ENCODE data around the gene CALB2.

CALB2 gene

DNA sequence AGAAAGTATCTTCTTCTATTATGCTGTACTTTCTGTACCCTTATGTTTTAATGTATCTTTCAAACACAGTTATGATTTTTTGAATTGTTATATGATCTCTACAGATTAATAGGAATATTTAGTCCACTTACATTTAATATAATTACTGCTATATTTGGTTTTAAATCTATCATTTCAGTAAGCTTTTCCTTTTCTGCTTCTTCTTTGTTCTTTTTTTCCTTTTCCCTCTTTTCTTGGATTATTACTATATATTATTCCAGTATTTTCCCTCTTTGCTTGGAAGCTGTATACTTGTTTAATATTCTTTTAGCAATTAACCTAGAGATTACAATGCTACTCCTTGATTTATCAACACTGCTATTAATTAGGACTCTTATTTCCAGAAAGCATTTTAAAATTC lies 69.9 kb downstream of the CALB2 start:
- DNase-seq (ENCODE audit: low read depth in 2 of 2): no peak
- TF ChIP-seq, protein P1, sequence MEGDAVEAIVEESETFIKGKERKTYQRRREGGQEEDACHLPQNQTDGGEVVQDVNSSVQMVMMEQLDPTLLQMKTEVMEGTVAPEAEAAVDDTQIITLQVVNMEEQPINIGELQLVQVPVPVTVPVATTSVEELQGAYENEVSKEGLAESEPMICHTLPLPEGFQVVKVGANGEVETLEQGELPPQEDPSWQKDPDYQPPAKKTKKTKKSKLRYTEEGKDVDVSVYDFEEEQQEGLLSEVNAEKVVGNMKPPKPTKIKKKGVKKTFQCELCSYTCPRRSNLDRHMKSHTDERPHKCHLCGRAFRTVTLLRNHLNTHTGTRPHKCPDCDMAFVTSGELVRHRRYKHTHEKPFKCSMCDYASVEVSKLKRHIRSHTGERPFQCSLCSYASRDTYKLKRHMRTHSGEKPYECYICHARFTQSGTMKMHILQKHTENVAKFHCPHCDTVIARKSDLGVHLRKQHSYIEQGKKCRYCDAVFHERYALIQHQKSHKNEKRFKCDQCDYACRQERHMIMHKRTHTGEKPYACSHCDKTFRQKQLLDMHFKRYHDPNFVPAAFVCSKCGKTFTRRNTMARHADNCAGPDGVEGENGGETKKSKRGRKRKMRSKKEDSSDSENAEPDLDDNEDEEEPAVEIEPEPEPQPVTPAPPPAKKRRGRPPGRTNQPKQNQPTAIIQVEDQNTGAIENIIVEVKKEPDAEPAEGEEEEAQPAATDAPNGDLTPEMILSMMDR (IDR thresholded peaks at IDR 0.05; ENCODE audit: low read depth, low read length): no peak
- no peak overlapping the region for H3K4me3 ChIP-seq (replicated peaks in 1 of 2; ENCODE audit: low read depth in 2 of 2, low read length in 2 of 2)

DNA sequence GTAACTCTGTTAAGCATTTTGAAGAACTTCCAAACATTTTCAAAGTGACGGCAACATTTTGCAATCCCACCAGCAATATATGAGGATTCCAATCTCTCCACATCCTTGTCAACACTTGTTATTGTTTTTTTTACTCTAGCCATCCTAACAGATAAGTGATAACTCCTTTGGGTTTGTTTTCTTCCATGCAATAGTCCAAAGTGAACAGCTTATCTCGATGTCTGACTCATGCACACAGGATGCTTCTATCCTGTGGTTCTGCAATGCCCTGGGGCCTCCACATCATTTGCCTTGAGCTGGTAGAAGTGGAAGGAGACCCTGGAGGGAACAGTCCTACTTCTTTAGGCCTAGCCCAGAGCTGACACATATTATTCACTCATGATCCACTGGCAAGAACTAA lies 70.4 kb downstream of the CALB2 start:
- peak; percentile 11 to 48 for DNase-seq (ENCODE audit: low read depth in 2 of 2)
- TF ChIP-seq, protein P1 (IDR thresholded peaks at IDR 0.05; ENCODE audit: low read depth, low read length): no peak
- no peak overlapping the region for H3K4me3 ChIP-seq (replicated peaks in 1 of 2; ENCODE audit: low read depth in 2 of 2, low read length in 2 of 2)

DNA sequence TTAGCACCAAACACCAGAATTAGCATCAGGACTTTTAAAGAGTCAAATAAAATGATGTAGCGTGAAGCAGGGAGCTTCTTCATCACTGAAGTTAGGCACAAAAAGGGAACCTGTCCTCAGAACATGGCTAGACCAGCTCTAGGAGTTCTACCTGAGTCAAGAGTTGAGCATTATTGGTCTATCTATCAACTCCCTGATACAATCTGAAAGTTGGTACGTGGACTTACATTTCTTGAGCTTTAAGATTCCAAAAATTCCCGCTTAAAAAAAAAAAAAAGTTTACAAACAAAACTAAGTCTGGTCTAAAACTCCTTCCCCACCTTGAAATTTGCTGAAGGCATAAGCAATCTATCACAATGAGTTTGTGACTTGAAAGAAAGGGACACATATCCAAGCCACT lies 71.1 kb downstream of the CALB2 start:
- no peak overlapping the region for H3K4me3 ChIP-seq (replicated peaks in 1 of 2; ENCODE audit: low read depth in 2 of 2, low read length in 2 of 2)
- TF ChIP-seq, protein P1 (IDR thresholded peaks at IDR 0.05; ENCODE audit: low read depth, low read length): no peak
- no peak for DNase-seq (ENCODE audit: low read depth in 2 of 2)

DNA sequence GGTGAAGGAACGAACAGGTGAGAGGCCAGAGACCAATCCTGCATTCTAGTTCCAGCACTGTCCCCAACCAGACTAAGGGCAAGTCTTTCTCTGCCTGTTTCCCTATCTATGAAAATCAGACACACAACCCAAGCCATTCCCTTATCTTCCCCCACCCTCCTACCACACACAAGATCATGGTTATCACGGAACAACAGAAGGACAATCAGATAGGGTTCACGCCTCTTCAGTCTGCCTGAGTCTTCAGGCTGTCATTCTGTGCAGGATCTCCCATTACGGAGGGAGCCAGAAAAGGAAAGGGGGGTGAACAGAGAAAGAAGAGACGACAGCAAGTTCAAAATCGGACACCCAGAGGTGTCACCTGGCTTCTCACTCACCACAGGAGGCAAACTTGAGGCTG lies 72.2 kb downstream of the CALB2 start:
- TF ChIP-seq, protein P1 (IDR thresholded peaks at IDR 0.05; ENCODE audit: low read depth, low read length): no peak
- no peak overlapping the region for H3K4me3 ChIP-seq (replicated peaks in 1 of 2; ENCODE audit: low read depth in 2 of 2, low read length in 2 of 2)
- no peak for DNase-seq (ENCODE audit: low read depth in 2 of 2)

DNA sequence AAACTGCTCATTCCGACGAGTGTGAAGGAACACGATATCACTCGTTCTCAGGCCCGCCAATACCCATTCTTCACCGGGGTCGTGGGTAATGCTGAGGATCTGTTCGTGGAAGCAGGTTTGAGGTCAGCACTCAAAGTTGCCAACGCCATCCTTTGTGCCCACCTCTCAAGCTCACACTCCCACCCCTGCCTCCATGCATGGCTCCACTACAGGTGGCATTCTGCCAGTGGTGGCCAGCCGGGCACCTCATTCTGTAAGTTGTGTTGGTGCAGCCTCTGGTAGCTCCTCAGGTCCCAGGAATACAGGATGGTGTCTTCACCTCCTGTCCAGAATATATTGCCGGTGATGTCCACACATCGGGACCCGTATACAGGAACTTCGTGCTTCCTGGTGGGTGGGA lies 72.7 kb downstream of the CALB2 start:
- TF ChIP-seq, protein P1 (IDR thresholded peaks at IDR 0.05; ENCODE audit: low read depth, low read length): no peak

DNA sequence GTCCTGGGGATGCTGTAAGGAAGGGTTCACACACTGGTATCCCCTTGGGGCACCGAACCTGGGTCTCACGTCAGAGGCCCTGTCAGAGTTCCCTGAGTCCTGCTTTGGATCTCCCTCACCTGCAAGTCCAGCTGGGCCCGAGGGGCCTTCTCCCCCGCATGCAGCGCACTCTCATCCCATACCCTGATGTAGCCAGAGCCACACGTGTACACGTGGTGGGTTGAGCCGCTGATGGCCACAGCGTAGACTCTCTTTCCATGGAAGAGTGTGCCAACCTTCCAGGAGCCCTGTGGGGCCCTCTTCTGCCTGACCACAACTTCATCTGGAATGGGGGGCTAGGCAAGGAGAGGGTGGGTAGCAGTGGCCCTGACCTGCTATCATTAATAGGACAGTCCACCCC lies 73.5 kb downstream of the CALB2 start:
- no peak overlapping the region for H3K4me3 ChIP-seq (replicated peaks in 1 of 2; ENCODE audit: low read depth in 2 of 2, low read length in 2 of 2)
- TF ChIP-seq, protein P1 (IDR thresholded peaks at IDR 0.05; ENCODE audit: low read depth, low read length): no peak
- no peak for DNase-seq (ENCODE audit: low read depth in 2 of 2)

More for the DNA sequence above, 72.7 kb downstream of the CALB2 start:
- no peak for DNase-seq (ENCODE audit: low read depth in 2 of 2)
- H3K4me3 ChIP-seq (replicated peaks in 1 of 2; ENCODE audit: low read depth in 2 of 2, low read length in 2 of 2): no peak overlapping the region

DNA sequence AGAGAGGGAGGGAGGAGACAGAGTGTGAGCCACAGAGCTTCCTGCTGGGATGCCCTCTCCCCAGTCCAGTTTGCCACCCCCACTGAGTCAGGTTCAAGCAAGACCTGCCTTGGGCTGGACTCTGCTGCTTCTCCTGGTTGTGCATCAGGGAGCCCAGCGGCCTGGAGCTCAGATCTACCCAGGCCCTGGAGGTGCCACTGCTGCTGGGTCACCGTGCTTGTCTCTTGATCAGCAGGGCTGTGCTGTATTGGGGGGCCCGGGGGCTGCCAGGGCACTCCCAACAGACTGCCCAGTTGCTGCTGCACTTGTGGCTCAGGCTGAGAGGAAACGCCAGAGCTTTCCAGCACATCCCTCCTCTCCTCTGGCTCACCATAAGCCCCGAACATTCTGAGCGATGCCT lies 74.4 kb downstream of the CALB2 start:
- DNase-seq (ENCODE audit: low read depth in 2 of 2): no peak
- no peak overlapping the region for H3K4me3 ChIP-seq (replicated peaks in 1 of 2; ENCODE audit: low read depth in 2 of 2, low read length in 2 of 2)
- TF ChIP-seq, protein P1 (IDR thresholded peaks at IDR 0.05; ENCODE audit: low read depth, low read length): no peak
